NCI-H2171 (cell line): Measurements from ENCODE around the gene RNPEP.
A peak's percentile ranks its signal among the peaks of the same experiment; 100 is the strongest.
"Not testable (repeated sequence)": the region's sequence is repeated elsewhere in the genome, so short reads cannot be mapped to it uniquely, and the experiment has no call there.

Experiments used
- DNase-seq: peaks from one replicate; lab custom pipeline; 2025; lab: John Stamatoyannopoulos, UW

The RNPEP gene

DNA sequence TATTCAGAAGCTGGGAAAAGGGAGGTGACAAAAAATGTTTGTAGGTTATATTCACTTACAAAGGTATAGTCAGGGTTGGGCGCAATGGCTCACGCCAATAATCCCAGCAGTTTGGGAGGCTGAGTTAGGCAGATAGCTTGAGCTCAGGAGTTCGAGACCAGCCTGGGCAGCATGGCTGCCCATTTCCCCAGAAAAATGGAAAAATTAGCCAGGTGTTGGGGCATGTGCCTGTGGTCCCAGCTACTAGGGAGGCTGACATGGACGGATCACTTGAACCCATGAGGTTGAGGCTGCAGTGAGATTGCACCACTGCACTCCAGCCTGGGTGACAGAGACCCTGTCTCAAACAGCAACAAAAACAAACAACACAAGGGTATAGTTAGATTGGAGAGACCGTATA, 24.1 kb upstream of the RNPEP start:
- DNase-seq: no peak

DNA sequence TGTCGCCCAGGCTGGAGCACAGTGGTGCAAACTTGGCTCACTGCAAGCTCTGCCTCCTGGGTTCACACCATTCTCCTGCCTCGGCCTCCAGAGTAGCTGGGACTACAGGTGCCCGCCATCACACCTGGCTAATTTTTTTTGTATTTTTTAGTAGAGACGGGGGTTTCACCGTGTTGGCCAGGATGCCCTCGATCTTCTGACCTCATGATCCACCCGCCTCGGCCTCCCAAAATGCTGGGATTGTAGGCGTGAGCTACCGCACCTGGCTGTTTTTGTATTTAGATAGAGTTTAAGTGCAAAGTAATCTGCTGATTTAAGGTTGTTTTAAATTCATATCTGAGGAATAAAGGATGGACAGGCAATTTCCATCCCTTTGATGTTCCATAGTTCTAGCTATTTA, 20.1 kb upstream of the RNPEP start:
- DNase-seq: not testable (repeated sequence)

DNA sequence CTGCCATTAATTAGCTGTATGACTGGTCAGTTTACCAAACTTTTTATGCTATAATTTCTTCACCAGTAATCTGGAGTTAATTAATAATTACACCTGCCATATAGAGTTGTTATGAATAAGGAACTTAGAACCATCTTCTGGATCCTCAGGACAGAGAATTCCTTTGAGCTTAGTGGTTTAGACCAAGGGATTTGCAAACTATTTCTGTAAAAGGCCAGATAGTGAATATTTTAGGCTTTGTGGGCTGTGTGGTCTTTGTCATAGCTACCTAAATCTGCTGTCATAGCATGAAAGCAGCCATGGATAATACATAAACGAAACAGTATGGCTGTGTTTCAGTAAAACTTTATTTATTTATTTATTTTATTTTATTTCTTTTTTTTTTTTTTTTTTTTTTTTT, 18.2 kb upstream of the RNPEP start:
- no peak for DNase-seq

DNA sequence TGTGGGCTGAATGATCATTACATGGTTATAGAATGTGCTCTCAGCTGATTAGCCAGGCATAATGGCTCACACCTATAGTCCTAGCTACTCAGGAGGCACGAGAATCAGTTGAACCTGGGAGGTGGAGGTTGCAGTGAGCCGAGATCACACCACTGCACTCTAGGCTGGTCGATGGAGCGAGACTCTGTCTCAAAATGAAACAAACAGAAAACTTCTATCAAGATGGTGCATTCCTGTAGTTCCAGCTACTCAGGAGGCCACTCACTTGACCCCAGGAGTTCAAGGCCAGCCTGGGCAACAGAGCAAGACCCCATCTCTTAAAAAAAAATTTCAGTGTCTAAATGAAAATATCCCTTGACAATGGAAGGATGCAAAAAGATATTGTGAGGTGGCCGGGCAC, 16.3 kb upstream of the RNPEP start:
- DNase-seq: no peak

DNA sequence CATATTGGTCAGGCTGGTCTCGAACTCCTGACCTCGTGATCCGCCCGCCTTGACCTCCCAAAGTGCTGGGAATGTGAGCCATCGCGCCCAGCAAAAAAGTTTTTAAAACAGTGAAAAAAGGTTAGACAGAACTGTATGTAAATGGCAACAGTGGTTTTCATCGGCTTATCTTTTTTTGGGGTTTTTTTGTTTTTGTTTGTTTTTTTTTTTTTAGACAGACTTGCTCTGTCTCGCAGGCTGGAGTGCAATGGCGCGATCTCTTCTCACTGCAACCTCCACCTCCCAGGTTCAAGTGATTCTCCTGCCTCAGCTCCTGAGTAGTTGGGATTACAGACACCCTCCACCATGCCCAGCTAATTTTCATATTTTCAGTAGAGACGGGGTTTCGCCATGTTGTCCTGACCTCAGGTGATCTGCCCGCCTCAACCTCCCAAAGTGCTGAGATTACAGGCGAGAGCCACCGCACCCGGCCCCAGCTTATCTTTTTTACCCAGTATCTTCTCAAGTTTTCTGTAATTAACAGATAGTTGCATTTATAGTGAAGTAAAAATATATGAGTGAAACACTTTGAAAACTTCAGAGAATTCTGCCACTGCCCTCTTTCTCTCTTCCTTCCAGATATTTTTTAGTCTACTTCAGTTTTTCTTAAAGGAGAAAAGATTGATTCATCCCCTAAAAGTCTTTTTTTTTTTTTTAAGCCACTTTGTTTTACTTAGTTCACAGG, 14.1 kb upstream of the RNPEP start:
- DNase-seq: no peak

DNA sequence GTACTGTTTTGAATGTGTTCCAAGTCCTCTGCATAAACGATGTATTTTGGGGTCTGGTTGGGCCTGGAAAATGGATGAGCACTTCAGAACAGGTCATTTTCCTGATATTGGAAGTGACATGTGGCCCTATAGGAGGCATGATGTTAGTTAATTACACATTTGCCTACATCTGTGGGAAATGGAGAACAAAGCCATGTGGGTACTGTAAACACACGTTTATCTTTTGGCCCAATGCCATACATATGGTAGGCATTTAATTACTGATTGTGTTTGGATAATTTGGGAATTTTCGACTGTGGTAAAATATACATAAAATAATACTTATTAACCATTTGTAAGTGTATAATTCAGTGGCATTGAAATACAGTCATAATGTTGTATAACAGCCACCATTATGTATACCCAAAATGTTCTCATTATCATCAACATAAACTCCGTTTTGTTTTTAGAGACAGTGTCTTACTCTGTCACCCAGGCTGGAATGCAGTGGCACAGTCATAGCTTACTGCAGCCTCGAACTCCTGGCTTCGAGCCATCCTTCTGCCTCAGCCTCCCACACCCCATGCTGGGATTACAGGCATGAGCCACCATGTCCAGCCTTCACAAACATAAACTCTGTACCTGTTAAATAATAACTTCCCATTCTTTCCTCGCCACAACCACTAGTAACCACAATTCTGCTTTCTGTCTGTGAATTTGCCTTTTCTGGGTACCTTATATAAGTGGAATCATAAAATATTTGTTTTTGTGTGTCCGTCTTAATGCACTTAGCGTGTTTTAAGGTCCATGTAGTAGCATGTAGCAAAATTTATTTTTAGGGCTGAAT, 11.9 kb upstream of the RNPEP start:
- DNase-seq: peak; percentile 67

DNA sequence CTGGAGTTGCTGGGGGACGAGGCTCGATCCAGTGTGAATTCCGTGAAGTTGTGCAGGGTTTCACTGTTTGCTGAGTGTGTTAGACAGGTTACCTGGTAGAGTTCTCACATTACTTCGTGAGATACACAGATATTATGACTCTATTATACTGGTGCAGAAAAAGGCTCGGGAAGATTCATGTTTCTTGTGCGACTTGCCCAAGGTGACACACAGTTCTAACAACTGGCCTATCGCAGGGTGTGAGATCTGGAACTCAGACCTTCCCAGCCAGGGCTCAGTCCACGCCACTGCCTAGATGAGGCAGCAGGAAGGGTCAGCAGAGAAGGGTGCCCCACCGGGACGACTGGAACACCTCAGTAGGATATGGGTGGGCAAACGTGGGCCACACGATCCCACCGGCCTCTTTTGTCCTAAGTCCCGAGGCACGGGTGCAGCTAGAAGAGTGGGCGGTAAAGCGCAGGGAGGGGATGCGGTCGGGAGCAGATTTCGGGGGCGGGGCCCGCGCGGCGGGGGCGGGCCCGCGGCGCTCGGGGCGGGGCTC, 296 bp upstream of the RNPEP start:
- peak; percentile 55 for DNase-seq

DNA sequence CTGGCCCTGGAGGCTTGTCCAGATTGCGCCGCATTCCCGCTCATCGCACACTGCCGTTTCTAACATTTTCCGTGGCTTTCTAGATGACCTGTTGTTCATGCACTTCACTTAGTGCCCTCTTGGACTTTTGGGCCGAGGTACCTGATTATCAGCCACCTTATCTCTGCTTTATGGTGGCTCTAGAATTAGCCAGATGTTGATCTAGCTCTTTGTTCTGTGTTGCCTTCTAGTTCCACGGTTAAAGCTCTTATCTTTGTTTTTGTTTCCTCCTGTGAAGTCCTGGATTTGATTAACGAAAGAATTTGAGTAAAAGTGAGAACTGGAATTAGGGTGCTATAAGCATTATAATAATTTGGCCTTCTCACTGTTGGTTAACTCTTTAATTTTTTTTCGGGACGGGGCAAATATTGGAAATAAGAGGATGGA, 945 bp downstream of the RNPEP start:
- DNase-seq: peak; percentile 33

DNA sequence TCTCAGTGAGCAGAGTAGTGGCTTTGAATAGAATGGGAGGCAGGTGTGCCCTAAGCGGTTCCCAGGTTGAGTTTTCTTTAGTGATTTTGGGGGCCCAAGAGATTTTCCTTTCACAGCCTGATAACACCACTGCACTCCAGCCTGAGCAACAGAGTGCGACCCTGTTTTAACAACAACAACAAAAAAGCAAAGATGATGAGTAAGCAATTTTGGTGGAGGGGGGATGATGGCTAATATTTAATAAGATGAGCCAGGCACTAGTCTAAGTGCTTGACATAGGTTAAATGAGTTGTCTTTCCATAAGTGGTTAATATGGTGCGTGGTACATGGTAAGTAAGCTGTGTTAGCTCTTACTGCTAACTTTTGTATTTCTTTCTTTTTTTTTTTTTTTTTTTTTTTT, 2.0 kb downstream of the RNPEP start:
- DNase-seq: no peak

DNA sequence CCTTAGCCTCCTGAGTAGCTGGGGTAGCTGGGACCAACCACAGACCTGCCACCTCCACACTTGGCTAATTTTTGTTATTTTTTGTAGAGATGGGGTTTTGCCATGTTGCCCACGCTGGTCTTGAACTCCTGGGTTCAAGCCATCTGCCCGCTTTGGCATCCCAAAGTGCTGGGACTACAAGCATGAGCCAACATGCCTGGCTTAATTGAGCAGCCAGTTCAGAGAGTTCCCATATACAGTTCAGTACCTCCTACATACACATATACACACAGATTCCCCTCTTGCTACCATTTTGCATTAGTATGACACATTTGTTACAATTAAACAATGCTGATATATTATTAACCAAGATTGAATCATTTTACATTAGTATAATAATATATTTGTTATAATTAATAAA, 2.9 kb downstream of the RNPEP start:
- peak; percentile 16 for DNase-seq

DNA sequence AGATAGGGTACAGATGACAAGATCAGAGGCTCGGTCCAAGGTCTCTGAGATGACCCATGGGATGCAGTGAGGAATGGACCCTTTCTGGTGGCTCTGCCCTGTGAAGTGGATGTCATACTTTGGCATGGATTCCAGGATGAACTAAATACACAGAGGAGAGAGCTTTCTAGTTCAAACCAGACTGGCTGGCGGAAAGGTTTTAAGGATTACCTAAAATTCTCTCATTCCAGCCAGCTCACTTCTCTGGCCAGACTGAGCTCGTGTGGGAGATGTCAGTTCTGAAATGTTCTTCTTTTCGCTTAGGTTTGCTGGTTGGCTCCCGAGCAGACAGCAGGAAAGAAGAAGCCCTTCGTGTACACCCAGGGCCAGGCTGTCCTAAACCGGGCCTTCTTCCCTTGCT, 6.2 kb downstream of the RNPEP start:
- no peak for DNase-seq

DNA sequence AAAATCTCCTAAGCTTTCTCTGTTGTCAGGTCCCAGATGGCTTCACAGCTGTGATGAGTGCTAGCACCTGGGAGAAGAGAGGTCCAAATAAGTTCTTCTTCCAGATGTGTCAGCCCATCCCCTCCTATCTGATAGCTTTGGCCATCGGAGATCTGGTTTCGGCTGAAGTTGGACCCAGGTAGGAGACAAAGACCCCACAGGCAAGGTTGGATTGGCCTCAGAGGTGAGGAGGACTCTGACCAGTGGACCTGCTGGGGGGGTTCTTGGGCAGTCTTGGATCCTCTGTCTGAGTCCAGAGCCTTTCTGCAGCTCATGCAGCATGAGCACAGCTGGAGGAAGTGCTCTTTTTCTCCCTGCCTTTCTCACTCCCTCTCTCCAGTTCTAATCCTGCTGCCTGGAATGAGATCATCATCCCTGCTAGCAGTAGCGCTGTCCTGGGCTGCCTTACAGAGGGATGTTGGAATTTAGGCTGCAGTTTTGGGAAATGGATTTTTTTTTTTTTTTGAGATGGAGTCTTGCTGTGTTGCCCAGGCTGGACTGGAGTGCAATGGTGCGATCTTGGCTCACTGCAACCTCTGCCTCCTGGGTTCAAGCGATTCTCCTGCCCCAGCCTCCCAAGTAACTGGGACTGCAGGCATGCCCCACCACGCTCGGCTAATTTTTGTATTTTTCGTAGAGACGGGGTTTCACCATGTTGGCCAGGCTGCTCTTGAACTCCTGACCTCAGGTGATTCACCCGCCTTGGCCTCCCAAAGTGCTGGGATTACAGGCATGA, 7.1 kb downstream of the RNPEP start:
- DNase-seq: no peak

DNA sequence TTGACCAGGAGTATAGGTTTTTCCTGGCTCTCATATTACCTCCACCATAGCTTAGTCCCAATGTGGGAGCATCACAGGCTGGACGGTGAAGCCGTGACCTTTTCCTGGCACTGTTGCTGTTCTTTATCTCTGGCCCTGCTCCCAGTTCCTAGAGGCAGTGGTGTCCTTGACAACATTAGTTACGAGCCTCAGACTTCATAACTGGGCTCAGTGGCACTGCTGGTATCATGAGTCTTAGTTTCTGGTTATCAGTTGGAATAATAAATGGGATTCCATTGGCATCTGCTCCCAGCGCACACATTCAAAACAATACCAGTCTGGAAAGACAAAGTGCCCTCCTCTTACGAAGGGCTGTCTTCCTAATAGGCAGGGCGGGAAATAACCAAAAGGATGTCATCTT, 8.0 kb downstream of the RNPEP start:
- no peak for DNase-seq

DNA sequence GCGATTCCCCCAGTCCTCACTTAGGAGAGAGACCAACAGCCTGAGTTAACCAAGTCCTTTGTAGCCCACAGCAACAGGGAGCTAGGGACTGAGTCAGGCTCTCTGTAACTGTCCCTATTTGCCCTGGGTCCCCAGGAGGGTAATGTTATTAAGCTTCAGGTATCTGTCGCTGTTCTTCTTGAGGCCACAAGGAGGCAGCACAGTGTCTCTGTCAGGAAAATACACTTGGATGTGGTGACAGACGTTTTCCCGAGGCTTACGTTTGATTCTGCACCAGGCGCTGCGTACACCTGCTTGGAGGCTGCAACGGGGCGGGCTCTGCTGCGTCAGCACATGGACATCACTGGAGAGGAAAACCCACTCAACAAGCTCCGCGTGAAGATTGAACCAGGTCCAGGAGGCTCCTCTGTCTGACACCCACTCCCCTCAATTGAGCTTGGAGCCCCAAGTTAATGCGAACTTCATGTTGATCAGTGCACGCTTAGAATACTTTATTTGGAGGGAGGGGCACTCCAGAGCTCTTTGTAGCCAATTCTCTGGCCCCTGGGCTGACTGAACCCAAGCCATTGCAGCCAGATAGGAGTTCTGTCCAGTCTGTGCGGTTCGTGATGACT, 17.3 kb downstream of the RNPEP start:
- peak; percentile 44 for DNase-seq

DNA sequence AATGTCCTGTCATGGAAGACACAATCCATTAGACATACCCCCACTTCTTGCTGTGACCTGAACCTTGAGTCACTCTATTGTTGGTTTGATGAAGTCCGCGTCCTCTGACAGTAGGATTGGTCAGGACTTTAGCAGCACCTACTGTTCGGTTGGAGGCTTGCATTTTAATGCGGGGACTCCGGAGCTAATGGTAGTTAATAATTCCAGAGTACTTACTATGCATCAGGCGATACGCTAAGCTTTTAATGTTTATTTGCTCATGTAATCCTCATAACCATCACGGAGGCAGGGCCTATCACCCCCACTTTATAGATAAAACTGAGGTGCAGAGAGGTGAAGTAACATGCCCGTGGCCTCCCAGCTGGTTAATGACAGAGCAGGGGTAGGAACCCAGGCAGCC, 20.1 kb downstream of the RNPEP start:
- no peak for DNase-seq

DNA sequence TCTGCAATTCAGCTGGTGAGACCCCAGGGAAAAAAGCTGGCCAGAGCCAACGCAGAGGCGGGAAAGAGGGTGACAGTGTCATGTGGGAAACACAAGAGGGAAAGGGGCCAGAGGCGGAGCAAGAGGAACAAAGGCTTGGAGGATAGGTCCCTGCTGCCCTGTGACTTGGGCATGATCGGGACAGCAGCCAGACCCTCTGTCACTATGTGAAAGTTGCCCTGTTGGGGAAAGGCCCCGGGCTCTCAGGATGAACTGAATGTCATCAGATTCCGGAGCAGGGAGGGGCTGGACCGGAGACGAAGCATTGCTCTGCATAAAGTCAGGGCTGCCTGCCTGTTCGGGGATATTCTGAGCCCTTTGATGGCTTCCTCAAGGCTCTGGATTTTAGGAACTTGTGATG, 22.3 kb downstream of the RNPEP start:
- no peak for DNase-seq

DNA sequence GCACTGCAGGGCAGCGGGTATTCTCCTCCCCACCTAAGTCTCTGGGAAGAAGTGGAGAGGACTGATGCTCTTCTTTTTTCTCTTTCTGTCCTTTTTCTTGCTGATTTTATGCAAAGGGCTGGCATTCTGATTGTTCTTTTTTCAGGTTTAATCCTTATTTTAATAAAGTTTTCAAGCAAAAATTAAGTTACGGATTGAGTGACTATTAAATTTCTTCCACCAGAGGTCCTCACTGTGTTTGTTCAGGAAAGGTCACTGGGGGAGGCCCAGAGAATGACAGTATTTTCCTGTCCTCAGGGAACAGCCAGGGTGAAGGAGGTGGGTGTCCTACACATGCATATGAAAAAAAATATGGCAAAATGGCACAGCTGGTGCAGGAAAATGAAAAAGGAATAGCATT, 23.5 kb downstream of the RNPEP start:
- DNase-seq: no peak

DNA sequence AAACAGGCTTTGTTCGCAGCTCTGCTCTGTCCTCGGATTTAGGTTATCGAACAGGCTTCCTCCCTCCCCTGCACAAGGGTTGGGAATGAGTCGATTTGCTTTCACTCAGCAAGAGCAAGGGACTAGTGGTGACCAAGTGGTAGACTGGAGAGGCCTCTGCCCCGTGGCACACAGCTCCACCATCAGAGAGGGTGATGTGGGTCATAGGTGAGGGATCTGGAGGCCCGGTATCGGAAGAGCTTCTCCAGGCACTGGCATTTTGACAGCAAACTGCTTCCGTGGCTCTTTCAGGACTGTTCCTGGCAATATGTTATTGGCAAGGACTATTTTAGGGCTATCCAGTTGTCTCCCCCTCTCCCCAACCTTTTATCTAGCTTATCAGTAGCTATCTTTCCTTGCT, 24.9 kb downstream of the RNPEP start:
- DNase-seq: no peak

DNA sequence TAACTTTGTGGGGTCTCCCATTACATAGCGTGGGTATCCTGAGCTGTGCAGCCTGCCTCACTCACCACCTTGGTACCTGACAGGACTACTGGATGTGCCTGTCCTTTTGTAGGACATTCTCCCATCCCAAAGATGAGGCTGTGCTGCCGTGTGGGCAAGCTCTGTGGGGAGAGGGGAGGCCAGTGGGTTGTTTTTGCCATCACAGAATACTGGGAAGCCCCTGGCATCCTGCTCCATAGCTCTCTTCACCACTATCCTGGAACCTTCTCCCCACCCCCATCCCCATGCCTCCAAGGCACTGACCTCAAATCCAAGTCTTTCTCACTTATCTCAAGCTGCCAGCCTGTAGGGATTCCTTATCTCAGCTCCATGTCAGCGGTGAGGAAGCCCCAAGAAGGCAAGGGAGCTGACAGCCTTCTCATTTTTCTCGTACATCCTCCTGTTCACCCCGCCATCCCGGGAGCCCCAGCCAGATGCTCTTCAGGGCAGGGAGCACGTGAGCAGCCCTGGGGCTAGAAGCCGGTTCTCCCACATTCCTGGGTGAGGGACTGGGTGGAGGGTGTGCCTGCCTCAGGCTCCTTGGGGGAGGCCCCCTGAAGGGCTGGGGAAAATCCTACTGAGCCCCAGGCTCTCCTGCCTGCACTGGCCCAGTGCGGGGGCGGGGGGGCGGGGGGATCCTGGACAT, 25.5 kb downstream of the RNPEP start:
- no peak for DNase-seq

DNA sequence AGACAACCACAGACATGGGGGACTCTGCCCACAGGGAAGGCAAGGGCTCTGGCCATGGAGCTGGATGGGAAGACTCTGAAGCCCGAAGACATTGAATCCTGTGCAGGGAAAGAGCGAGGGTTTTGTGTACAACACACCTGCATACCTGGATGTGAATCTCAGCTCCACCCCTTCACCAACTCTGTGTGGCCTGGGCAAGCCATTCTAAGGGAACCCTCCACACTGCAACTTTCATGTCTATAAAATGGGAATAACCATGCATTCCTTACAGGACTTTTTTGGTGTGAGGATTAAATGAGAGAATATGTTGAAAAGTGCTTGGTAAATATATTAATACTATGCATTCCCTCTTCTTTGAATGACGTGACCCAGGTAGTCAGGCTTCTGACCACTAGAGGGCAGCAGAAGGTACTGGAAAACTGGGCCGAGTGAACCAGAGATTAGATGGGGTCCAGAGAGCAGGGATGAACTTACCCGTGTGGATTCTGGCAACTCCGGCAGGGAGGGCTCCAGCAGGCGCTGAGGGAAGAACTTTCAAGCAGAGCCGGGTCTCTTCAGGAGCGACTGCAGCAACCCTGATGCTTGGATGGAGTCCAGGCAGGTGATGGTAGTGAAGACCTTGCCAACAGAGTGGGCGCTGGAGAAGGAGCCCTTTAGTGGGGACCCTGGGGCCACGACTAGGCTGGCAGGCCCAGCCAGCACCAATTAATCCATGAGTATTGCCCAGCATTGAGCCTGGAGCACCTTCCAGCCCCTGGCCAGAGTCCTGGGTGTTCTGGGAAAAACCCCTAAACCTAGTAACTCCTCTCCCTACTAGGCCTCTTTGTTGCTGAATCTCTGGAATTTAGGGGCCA, 27.1 kb downstream of the RNPEP start:
- peak; percentile 67 for DNase-seq
